ENCODE data around the gene TIPARP. TPM values are rescaled to one million over a fixed set of nuclear protein-coding genes. Genes with fewer than 3 reads are reported as not detected.
A peak's percentile ranks its signal among the peaks of the same experiment; 100 is the strongest.

TIPARP gene
- total RNA-seq, 6 experiments from 2014 or later, result 60.6 to 78.0 (median 67.4) TPM

GRCh38 chr3:156689608-156690007 is 15.2 kb downstream of the TIPARP start:
- no peaks in the 10 kb centered on the region for H3K9me3 Mint-ChIP-seq
- peak overlapping the region; percentile 84 for H3K27ac Mint-ChIP-seq
- TF ChIP-seq, protein P1, sequence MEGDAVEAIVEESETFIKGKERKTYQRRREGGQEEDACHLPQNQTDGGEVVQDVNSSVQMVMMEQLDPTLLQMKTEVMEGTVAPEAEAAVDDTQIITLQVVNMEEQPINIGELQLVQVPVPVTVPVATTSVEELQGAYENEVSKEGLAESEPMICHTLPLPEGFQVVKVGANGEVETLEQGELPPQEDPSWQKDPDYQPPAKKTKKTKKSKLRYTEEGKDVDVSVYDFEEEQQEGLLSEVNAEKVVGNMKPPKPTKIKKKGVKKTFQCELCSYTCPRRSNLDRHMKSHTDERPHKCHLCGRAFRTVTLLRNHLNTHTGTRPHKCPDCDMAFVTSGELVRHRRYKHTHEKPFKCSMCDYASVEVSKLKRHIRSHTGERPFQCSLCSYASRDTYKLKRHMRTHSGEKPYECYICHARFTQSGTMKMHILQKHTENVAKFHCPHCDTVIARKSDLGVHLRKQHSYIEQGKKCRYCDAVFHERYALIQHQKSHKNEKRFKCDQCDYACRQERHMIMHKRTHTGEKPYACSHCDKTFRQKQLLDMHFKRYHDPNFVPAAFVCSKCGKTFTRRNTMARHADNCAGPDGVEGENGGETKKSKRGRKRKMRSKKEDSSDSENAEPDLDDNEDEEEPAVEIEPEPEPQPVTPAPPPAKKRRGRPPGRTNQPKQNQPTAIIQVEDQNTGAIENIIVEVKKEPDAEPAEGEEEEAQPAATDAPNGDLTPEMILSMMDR (IDR thresholded peaks at IDR 0.05), result no peak
- H3K4me1 Mint-ChIP-seq (ENCODE audit: low read depth), result peaks cover 99% of the 10 kb centered on the region
- peaks cover 47% of the 10 kb centered on the region for H3K36me3 Mint-ChIP-seq (ENCODE audit: low read depth)
- DNase-seq, result no peak
- peaks cover 3% of the 10 kb centered on the region for H3K27me3 Mint-ChIP-seq (ENCODE audit: insufficient read depth)
- H3K4me3 Mint-ChIP-seq, result peak overlapping the region; percentile 81; the same call in 1 of the 2 replicates

- Mint-ChIP-seq H3K27ac (peak overlapping the region; percentile 84), H3K27me3 (ENCODE audit: insufficient read depth) (peaks cover 3% of the 10 kb centered on the region), H3K4me3 (peak overlapping the region; percentile 81), H3K9me3 (no peaks in the 10 kb centered on the region), H3K4me1 (ENCODE audit: low read depth) (peaks cover 100% of the 10 kb centered on the region), H3K36me3 (ENCODE audit: low read depth) (peaks cover 64% of the 10 kb centered on the region)
- peak; percentile 74 for DNase-seq
- TF ChIP-seq, protein P1 (IDR thresholded peaks at IDR 0.05), result no peak
Measured at GRCh38 chr3:156691920-156692319, 17.5 kb downstream of the TIPARP start.

DNA sequence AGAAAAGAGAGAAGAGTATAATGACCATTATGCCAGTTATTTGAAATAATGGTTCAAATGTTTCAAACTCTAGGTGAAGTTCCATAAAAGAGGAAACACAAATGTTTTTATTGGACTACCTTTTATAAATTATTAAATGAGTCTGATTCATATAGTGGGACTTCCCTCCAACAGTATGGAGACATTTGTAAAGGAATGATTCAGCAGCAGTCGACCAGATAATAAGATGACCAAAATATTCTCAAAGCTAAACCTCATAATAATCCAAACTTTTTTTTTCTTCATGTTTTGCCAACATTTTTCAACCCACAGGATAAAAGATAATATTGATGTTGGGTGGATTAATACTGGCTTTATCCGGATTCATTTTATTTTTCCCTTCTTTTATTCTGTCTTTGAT is 18.8 kb downstream of the TIPARP start:
- TF ChIP-seq, protein P1 (IDR thresholded peaks at IDR 0.05), result no peak
- Mint-ChIP-seq H3K4me1 (ENCODE audit: low read depth) (peaks cover 100% of the 10 kb centered on the region), H3K27me3 (ENCODE audit: insufficient read depth) (peaks cover 3% of the 10 kb centered on the region), H3K9me3 (no peaks in the 10 kb centered on the region), H3K36me3 (ENCODE audit: low read depth) (peaks cover 64% of the 10 kb centered on the region), H3K27ac (peak overlapping the region; percentile 84), H3K4me3 (peak overlapping the region; percentile 57)
- DNase-seq, result peak; percentile 36

GRCh38 chr3:156694536-156694935 is 20.1 kb downstream of the TIPARP start:
- Mint-ChIP-seq H3K36me3 (ENCODE audit: low read depth) (peaks cover 64% of the 10 kb centered on the region), H3K27me3 (ENCODE audit: insufficient read depth) (peaks cover 2% of the 10 kb centered on the region), H3K4me1 (ENCODE audit: low read depth) (peaks cover 100% of the 10 kb centered on the region), H3K9me3 (no peaks in the 10 kb centered on the region), H3K4me3 (peak overlapping the region; percentile 45), H3K27ac (peak overlapping the region; percentile 84)
- TF ChIP-seq, protein P1 (IDR thresholded peaks at IDR 0.05), result no peak
- peak; percentile 58 for DNase-seq

- peak overlapping the region; percentile 66 for H3K27ac Mint-ChIP-seq
- TF ChIP-seq, protein P1 (IDR thresholded peaks at IDR 0.05), result no peak
- no peaks in the 10 kb centered on the region for H3K9me3 Mint-ChIP-seq
- H3K4me3 Mint-ChIP-seq, result no peak overlapping the region
- no peak for DNase-seq
- peaks cover 60% of the 10 kb centered on the region for H3K36me3 Mint-ChIP-seq (ENCODE audit: low read depth)
- peaks cover 2% of the 10 kb centered on the region; the same call in 1 of the 2 replicates for H3K27me3 Mint-ChIP-seq (ENCODE audit: insufficient read depth)
- H3K4me1 Mint-ChIP-seq (ENCODE audit: low read depth), result peaks cover 82% of the 10 kb centered on the region
Measured at GRCh38 chr3:156702367-156702766, 28.0 kb downstream of the TIPARP start.

All from HFFc6 (cell line).